Non-pigmented ciliary epithelial cell (primary cell): Measurements from ENCODE around the gene HMCN2.
"Not testable (repeated sequence)": the region's sequence is repeated elsewhere in the genome, so short reads cannot be mapped to it uniquely, and the experiment has no call there.

Source experiments
- DNase-seq: peaks from one replicate; pipeline ENCODE4 v3.0.0-alpha.2; 2010; ENCODE audit warnings: low read depth

The HMCN2 gene

GRCh38 chr9:130264414-130265350, 878 bp upstream of the HMCN2 start:
- no peak for DNase-seq

GRCh38 chr9:130266236-130267098, 907 bp downstream of the HMCN2 start:
- DNase-seq = no peak

- DNase-seq = no peak
Observed at GRCh38 chr9:130267930-130268329, 2.4 kb downstream of the HMCN2 start.

GRCh38 chr9:130268521-130269211, 3.1 kb downstream of the HMCN2 start:
- DNase-seq = no peak

GRCh38 chr9:130271473-130271872, 5.9 kb downstream of the HMCN2 start:
- DNase-seq = no peak

- DNase-seq = no peak
Observed at GRCh38 chr9:130275156-130275555, 9.6 kb downstream of the HMCN2 start.

- DNase-seq = peak; percentile 23
Observed at GRCh38 chr9:130276121-130276520, 10.6 kb downstream of the HMCN2 start.

- no peak for DNase-seq
Observed at GRCh38 chr9:130276955-130277354, 11.4 kb downstream of the HMCN2 start.

GRCh38 chr9:130277525-130277924, 12.0 kb downstream of the HMCN2 start:
- not testable (repeated sequence) for DNase-seq

GRCh38 chr9:130283539-130284248, 18.1 kb downstream of the HMCN2 start:
- DNase-seq = no peak

GRCh38 chr9:130284249-130284625, 18.7 kb downstream of the HMCN2 start:
- DNase-seq = no peak

- no peak for DNase-seq
Observed at GRCh38 chr9:130284690-130285089, 19.1 kb downstream of the HMCN2 start.

- DNase-seq = no peak
Observed at GRCh38 chr9:130285271-130285670, 19.7 kb downstream of the HMCN2 start.

- no peak for DNase-seq
Observed at GRCh38 chr9:130286072-130286770, 20.7 kb downstream of the HMCN2 start.

GRCh38 chr9:130286781-130287428, 21.3 kb downstream of the HMCN2 start:
- DNase-seq = no peak

GRCh38 chr9:130287736-130288135, 22.2 kb downstream of the HMCN2 start:
- DNase-seq = no peak

- DNase-seq = no peak
Observed at GRCh38 chr9:130288393-130288792, 22.8 kb downstream of the HMCN2 start.

GRCh38 chr9:130288926-130289690, 23.5 kb downstream of the HMCN2 start:
- no peak for DNase-seq

- no peak for DNase-seq
Observed at GRCh38 chr9:130289711-130290241, 24.2 kb downstream of the HMCN2 start.
